ENCODE data around the gene CMTM5.

The CMTM5 gene

GRCh38 chr14:23361320-23361719, 15.5 kb upstream of the CMTM5 start:
- ChIA-PET POLR2A (no interaction called here), CTCF (interaction anchor here (1.1 to 1.5 kb wide), 5 partner anchors 11 to 40 kb away, joined by 3 to 6 read pairs (median 3); partner anchors contain the start of genes IL25 and PABPN1)
- no peak for TF ChIP-seq CTCF (IDR thresholded peaks at IDR 0.05; ENCODE audit: control extremely low read depth, extremely low read depth, low read depth, missing control alignments)
- no peak for DNase-seq (ENCODE audit: extremely low spot score)

GRCh38 chr14:23361763-23362162, 15.1 kb upstream of the CMTM5 start:
- CTCF ChIA-PET, result interaction anchor here (1.1 to 1.5 kb wide), 4 partner anchors 11 to 40 kb away, joined by 3 to 6 read pairs (median 3); partner anchors contain the start of genes IL25 and PABPN1
- POLR2A ChIA-PET, result no interaction called here
- DNase-seq (ENCODE audit: extremely low spot score), result no peak
- TF ChIP-seq CTCF (IDR thresholded peaks at IDR 0.05; ENCODE audit: control extremely low read depth, extremely low read depth, low read depth, missing control alignments), result no peak

GRCh38 chr14:23362200-23362599, 14.6 kb upstream of the CMTM5 start:
- POLR2A ChIA-PET, result no interaction called here
- TF ChIP-seq CTCF (IDR thresholded peaks at IDR 0.05; ENCODE audit: control extremely low read depth, extremely low read depth, low read depth, missing control alignments), result no peak
- DNase-seq (ENCODE audit: extremely low spot score), result no peak
- CTCF ChIA-PET, result interaction anchor here (1.1 to 1.5 kb wide), 4 partner anchors 11 to 41 kb away, joined by 3 to 6 read pairs (median 3); partner anchors contain the start of genes IL25 and PABPN1

GRCh38 chr14:23364164-23365035, 12.4 kb upstream of the CMTM5 start:
- no peak for TF ChIP-seq CTCF (IDR thresholded peaks at IDR 0.05; ENCODE audit: control extremely low read depth, extremely low read depth, low read depth, missing control alignments)
- CTCF ChIA-PET, result no interaction called here

GRCh38 chr14:23365036-23365731, 11.7 kb upstream of the CMTM5 start, which contains the start of gene EFS:
Gene EFS (minus strand): TSS chr14:23365172. CDS start chr14:23365025, 147 bp downstream.
- ChIA-PET POLR2A (no interaction called here), CTCF (no interaction called here)
- no peak for DNase-seq (ENCODE audit: extremely low spot score)
- TF ChIP-seq CTCF (IDR thresholded peaks at IDR 0.05; ENCODE audit: control extremely low read depth, extremely low read depth, low read depth, missing control alignments), result no peak

More at GRCh38 chr14:23364164-23365035, 12.4 kb upstream of the CMTM5 start:
- DNase-seq (ENCODE audit: extremely low spot score), result no peak
- POLR2A ChIA-PET, result no interaction called here

GRCh38 chr14:23365732-23366425, 11.0 kb upstream of the CMTM5 start:
- POLR2A ChIA-PET, result no interaction called here
- DNase-seq (ENCODE audit: extremely low spot score), result no peak
- CTCF ChIA-PET, result no interaction called here

More at GRCh38 chr14:23365732-23366425, 11.0 kb upstream of the CMTM5 start:
- no peak for TF ChIP-seq CTCF (IDR thresholded peaks at IDR 0.05; ENCODE audit: control extremely low read depth, extremely low read depth, low read depth, missing control alignments)

Measured in GM10248 (cell line).